GM23338 (cell line): ENCODE data around the gene CAPZB. TPM values are rescaled to one million over a fixed set of nuclear protein-coding genes. Genes with fewer than 3 reads are reported as not detected.

Experiments
- ATAC-seq: fragments of 200-7000 bp; cut with Tn5 transposase; 3 replicates; pipeline ENCODE4 v1.9.1; 2020
- DNase-seq: peaks from one replicate; pipeline ENCODE4 v3.0.0-alpha.2; 2015; ENCODE audit warnings: low spot score
- H2AFZ ChIP-seq: fragments of 200-600 bp; sonication (generic); 2 replicates; pipeline ENCODE4 v1.8.0; 2016; ENCODE audit warnings: antibody characterized with exemption, mild to moderate bottlenecking, moderate library complexity
- H3F3A ChIP-seq: fragments of 200-600 bp; sonication (generic); replicated peaks from 2 replicates; pipeline ENCODE4 v1.8.0; 2017; ENCODE audit warnings: antibody characterized with exemption, mixed run types, low read depth
- H3K27ac ChIP-seq: fragments of 200-600 bp; sonication (generic); 2 replicates; pipeline ENCODE4 v1.6.1; 2016; ENCODE audit warnings: low read depth
- H3K27me3 ChIP-seq: fragments of 200-600 bp; sonication (generic); 2 replicates; pipeline ENCODE4 v1.8.0; 2016; ENCODE audit warnings: mild to moderate bottlenecking, mixed run types, moderate library complexity; ENCODE audit not compliant: insufficient read depth
- H3K36me3 ChIP-seq: fragments of 200-600 bp; sonication (generic); 2 replicates; pipeline ENCODE4 v1.8.0; 2016; ENCODE audit warnings: mild to moderate bottlenecking; ENCODE audit not compliant: insufficient read depth
- H3K4me1 ChIP-seq: fragments of 200-600 bp; sonication (generic); 2 replicates; pipeline ENCODE4 v1.8.0; 2016; ENCODE audit warnings: mild to moderate bottlenecking, moderate library complexity; ENCODE audit not compliant: insufficient read depth
- H3K4me2 ChIP-seq: fragments of 200-600 bp; sonication (generic); 2 replicates; pipeline ENCODE4 v1.7.1; 2017; ENCODE audit warnings: mixed run types
- H3K4me3 ChIP-seq: fragments of 200-600 bp; sonication (generic); 2 replicates; pipeline ENCODE4 v1.6.1; 2016; ENCODE audit warnings: mixed run types
- H3K79me2 ChIP-seq: fragments of 200-600 bp; sonication (generic); replicated peaks from 2 replicates; pipeline ENCODE4 v1.8.0; 2017; ENCODE audit warnings: mild to moderate bottlenecking; ENCODE audit not compliant: insufficient read depth
- H3K9me2 ChIP-seq: fragments of 200-600 bp; sonication (generic); 2 replicates; pipeline ENCODE4 v1.8.0; 2017; ENCODE audit not compliant: insufficient read depth
- H4K20me1 ChIP-seq: fragments of 200-600 bp; sonication (generic); replicated peaks from 2 replicates; pipeline ENCODE4 v1.8.0; 2017; ENCODE audit warnings: mild to moderate bottlenecking; ENCODE audit not compliant: insufficient read depth
- H3K27ac Mint-ChIP-seq: 2 replicates; pipeline ENCODE4 v1.8.0; 2020; ENCODE audit warnings: inconsistent platforms, mild to moderate bottlenecking, moderate library complexity, mixed read lengths
- H3K27me3 Mint-ChIP-seq: 3 replicates; pipeline ENCODE4 v1.8.0; 2022; ENCODE audit warnings: low read depth, mild to moderate bottlenecking, moderate library complexity, mixed read lengths, inconsistent platforms; ENCODE audit not compliant: insufficient read depth, poor library complexity
- H3K36me3 Mint-ChIP-seq: 3 replicates; pipeline ENCODE4 v1.8.0; 2021; ENCODE audit warnings: low read depth, mild to moderate bottlenecking, inconsistent platforms, moderate library complexity, mixed read lengths
- H3K4me1 Mint-ChIP-seq: 3 replicates; pipeline ENCODE4 v1.8.0; 2020; ENCODE audit warnings: mild to moderate bottlenecking, inconsistent platforms, mixed read lengths
- H3K4me3 Mint-ChIP-seq: 3 replicates; pipeline ENCODE4 v1.8.0; 2021; ENCODE audit warnings: moderate library complexity, mild to moderate bottlenecking, inconsistent platforms, mixed read lengths
- H3K9me3 Mint-ChIP-seq: 3 replicates; pipeline ENCODE4 v1.8.0; 2020; ENCODE audit warnings: moderate library complexity, mild to moderate bottlenecking, inconsistent platforms, mixed read lengths
- CREB1 ChIP-seq: fragments of 250-450 bp; sonication (Bioruptor Pico); IDR thresholded peaks from 2 replicates; pipeline ENCODE4 v1.5.0; 2020; ENCODE audit warnings: low read depth, mild to moderate bottlenecking, moderate library complexity
- EZH2 ChIP-seq: fragments of 200-600 bp; sonication (generic); IDR thresholded peaks from one replicate; pipeline ENCODE4 v1.8.0; 2017; ENCODE audit warnings: antibody characterized with exemption, mild to moderate bottlenecking, low read depth; ENCODE audit not compliant: unreplicated experiment
- EZH2phosphoT487 ChIP-seq: fragments of 200-600 bp; sonication (generic); IDR thresholded peaks from one replicate; pipeline ENCODE4 v1.8.1; 2018; ENCODE audit warnings: antibody characterized with exemption; ENCODE audit not compliant: unreplicated experiment
- JUNB ChIP-seq: IDR thresholded peaks from one replicate; pipeline ENCODE4 v1.6.1; 2016; ENCODE audit warnings: antibody characterized with exemption; ENCODE audit not compliant: unreplicated experiment
- NANOG ChIP-seq: IDR thresholded peaks from 2 replicates; pipeline ENCODE4 v1.6.1; 2016; ENCODE audit warnings: antibody characterized with exemption, borderline replicate concordance
- ZNF114 ChIP-seq: fragments of 250-450 bp; sonication (Bioruptor Pico); IDR thresholded peaks from 2 replicates; pipeline ENCODE4 v1.5.0; 2020; ENCODE audit warnings: mild to moderate bottlenecking, moderate library complexity
- ZNF331 ChIP-seq: fragments of 250-450 bp; sonication (Bioruptor Pico); IDR thresholded peaks from 2 replicates; pipeline ENCODE4 v1.5.0; 2020; ENCODE audit warnings: low read depth, mild to moderate bottlenecking, moderate library complexity
- polyA plus RNA-seq: library from polyadenylated mRNA; unstranded; fragments of >200 nt; fragmentation: Nextera tagmentation; extraction: Ambion mirVana; gene quantifications from 2 replicates; pipeline ENCODE4 v1.2.1, GENCODE V29; 2016
- total RNA-seq: library from RNA; depleted of rRNA; stranded (reverse); fragments of >200 nt; shearing (Covaris generic); gene quantifications from 2 replicates; pipeline ENCODE4 v1.2.3, GENCODE V29; 2014
- TF ChIP-seq, protein P1 (sequence below), 2 experiments: fragments of 200-600 bp in 1 of 2; sonication (generic) in 1 of 2; conservative IDR thresholded peaks; 2 replicates each; pipeline versions ENCODE4 v1.5.1 to v1.6.1; 2016 to 2017; ENCODE audit warnings: antibody characterized with exemption in 2 of 2, low read depth in 2 of 2, mild to moderate bottlenecking in 2 of 2, moderate library complexity in 1 of 2
- TF ChIP-seq, protein P2 (sequence below): IDR thresholded peaks from 2 replicates; pipeline ENCODE4 v1.6.1; 2016; ENCODE audit warnings: antibody characterized with exemption
- TF ChIP-seq, protein P3 (sequence below): fragments of 250-450 bp; sonication (Bioruptor Pico); IDR thresholded peaks from 2 replicates; pipeline ENCODE4 v1.5.0; 2020; ENCODE audit warnings: mild to moderate bottlenecking, moderate library complexity

Gene CAPZB
- total and polyA plus RNA-seq, 2 experiments from 2014 or later, result 195 to 348 TPM

- TF ChIP-seq, protein P1, sequence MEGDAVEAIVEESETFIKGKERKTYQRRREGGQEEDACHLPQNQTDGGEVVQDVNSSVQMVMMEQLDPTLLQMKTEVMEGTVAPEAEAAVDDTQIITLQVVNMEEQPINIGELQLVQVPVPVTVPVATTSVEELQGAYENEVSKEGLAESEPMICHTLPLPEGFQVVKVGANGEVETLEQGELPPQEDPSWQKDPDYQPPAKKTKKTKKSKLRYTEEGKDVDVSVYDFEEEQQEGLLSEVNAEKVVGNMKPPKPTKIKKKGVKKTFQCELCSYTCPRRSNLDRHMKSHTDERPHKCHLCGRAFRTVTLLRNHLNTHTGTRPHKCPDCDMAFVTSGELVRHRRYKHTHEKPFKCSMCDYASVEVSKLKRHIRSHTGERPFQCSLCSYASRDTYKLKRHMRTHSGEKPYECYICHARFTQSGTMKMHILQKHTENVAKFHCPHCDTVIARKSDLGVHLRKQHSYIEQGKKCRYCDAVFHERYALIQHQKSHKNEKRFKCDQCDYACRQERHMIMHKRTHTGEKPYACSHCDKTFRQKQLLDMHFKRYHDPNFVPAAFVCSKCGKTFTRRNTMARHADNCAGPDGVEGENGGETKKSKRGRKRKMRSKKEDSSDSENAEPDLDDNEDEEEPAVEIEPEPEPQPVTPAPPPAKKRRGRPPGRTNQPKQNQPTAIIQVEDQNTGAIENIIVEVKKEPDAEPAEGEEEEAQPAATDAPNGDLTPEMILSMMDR (conservative IDR thresholded peaks at IDR 0.05; ENCODE audit: low read depth in 2 of 2), result no peak
- TF ChIP-seq, protein P2, sequence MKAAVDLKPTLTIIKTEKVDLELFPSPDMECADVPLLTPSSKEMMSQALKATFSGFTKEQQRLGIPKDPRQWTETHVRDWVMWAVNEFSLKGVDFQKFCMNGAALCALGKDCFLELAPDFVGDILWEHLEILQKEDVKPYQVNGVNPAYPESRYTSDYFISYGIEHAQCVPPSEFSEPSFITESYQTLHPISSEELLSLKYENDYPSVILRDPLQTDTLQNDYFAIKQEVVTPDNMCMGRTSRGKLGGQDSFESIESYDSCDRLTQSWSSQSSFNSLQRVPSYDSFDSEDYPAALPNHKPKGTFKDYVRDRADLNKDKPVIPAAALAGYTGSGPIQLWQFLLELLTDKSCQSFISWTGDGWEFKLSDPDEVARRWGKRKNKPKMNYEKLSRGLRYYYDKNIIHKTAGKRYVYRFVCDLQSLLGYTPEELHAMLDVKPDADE, result no peak
- TF ChIP-seq NANOG, result no peak
- TF ChIP-seq EZH2phosphoT487, result no peak
- no peak for TF ChIP-seq ZNF114 (CRISPR knock-in tag)
Observed at GRCh38 chr1:19435851-19436455, 49.4 kb downstream of the CAPZB start (continued).

DNA sequence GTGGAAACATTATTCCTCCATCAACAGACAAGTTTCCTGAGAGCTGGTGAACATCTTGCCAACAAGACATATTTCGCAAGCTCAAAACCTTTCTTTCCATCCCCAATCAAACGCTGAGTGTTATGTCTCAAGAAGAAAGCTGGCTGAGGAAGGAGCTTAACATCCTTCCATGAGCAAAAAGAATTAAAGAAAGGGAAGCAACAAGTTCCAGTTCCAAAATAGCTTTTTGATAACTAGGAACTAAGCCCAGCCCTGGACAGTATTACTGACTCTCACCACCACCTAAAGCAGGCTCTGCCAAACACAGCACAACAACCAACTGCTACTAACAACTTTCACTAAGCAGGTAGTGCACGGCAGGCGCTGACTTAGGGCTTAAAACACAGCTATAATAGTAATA is 50.2 kb downstream of the CAPZB start:
- no peak for DNase-seq
- peaks cover 33% of the 10 kb centered on the region for H3K4me1 Mint-ChIP-seq
- no peak overlapping the region for H3K4me3 ChIP-seq
- no peak overlapping the region for H3K4me3 Mint-ChIP-seq
- H3K36me3 ChIP-seq, result no peaks in the 10 kb centered on the region
- H3K27ac Mint-ChIP-seq, result no peak overlapping the region
- H3K79me2 ChIP-seq, result peaks cover 100% of the 10 kb centered on the region
- no peak overlapping the region for H3K4me2 ChIP-seq
- H2AFZ ChIP-seq, result no peak overlapping the region
- 0 out of 2 replicates have a peak overlapping the region, but pooled peaks have one; percentile 32 for H3K27ac ChIP-seq
- H3K36me3 Mint-ChIP-seq, result peaks cover 14% of the 10 kb centered on the region; the same call in 2 of the 3 replicates
- no peaks in the 10 kb centered on the region for H3K27me3 ChIP-seq
- no peaks in the 10 kb centered on the region for H3K9me3 Mint-ChIP-seq
- 0 out of 2 replicates have a peak, but pooled peaks cover 8% of the 10 kb centered on the region for H3F3A ChIP-seq
- no peak for ATAC-seq
- H3K4me1 ChIP-seq, result peaks cover 11% of the 10 kb centered on the region
- no peaks in the 10 kb centered on the region for H3K9me2 ChIP-seq
- H3K27me3 Mint-ChIP-seq, result peaks cover 9% of the 10 kb centered on the region
- peaks cover 88% of the 10 kb centered on the region for H4K20me1 ChIP-seq
- TF ChIP-seq NANOG, result no peak
- no peak for TF ChIP-seq EZH2phosphoT487
- no peak for TF ChIP-seq ZNF331 (CRISPR knock-in tag)
- no peak for TF ChIP-seq EZH2
- TF ChIP-seq JUNB, result no peak
- TF ChIP-seq, protein P1 (conservative IDR thresholded peaks at IDR 0.05; ENCODE audit: low read depth in 2 of 2), result no peak
- no peak for TF ChIP-seq CREB1 (CRISPR knock-in tag)
- TF ChIP-seq, protein P3, sequence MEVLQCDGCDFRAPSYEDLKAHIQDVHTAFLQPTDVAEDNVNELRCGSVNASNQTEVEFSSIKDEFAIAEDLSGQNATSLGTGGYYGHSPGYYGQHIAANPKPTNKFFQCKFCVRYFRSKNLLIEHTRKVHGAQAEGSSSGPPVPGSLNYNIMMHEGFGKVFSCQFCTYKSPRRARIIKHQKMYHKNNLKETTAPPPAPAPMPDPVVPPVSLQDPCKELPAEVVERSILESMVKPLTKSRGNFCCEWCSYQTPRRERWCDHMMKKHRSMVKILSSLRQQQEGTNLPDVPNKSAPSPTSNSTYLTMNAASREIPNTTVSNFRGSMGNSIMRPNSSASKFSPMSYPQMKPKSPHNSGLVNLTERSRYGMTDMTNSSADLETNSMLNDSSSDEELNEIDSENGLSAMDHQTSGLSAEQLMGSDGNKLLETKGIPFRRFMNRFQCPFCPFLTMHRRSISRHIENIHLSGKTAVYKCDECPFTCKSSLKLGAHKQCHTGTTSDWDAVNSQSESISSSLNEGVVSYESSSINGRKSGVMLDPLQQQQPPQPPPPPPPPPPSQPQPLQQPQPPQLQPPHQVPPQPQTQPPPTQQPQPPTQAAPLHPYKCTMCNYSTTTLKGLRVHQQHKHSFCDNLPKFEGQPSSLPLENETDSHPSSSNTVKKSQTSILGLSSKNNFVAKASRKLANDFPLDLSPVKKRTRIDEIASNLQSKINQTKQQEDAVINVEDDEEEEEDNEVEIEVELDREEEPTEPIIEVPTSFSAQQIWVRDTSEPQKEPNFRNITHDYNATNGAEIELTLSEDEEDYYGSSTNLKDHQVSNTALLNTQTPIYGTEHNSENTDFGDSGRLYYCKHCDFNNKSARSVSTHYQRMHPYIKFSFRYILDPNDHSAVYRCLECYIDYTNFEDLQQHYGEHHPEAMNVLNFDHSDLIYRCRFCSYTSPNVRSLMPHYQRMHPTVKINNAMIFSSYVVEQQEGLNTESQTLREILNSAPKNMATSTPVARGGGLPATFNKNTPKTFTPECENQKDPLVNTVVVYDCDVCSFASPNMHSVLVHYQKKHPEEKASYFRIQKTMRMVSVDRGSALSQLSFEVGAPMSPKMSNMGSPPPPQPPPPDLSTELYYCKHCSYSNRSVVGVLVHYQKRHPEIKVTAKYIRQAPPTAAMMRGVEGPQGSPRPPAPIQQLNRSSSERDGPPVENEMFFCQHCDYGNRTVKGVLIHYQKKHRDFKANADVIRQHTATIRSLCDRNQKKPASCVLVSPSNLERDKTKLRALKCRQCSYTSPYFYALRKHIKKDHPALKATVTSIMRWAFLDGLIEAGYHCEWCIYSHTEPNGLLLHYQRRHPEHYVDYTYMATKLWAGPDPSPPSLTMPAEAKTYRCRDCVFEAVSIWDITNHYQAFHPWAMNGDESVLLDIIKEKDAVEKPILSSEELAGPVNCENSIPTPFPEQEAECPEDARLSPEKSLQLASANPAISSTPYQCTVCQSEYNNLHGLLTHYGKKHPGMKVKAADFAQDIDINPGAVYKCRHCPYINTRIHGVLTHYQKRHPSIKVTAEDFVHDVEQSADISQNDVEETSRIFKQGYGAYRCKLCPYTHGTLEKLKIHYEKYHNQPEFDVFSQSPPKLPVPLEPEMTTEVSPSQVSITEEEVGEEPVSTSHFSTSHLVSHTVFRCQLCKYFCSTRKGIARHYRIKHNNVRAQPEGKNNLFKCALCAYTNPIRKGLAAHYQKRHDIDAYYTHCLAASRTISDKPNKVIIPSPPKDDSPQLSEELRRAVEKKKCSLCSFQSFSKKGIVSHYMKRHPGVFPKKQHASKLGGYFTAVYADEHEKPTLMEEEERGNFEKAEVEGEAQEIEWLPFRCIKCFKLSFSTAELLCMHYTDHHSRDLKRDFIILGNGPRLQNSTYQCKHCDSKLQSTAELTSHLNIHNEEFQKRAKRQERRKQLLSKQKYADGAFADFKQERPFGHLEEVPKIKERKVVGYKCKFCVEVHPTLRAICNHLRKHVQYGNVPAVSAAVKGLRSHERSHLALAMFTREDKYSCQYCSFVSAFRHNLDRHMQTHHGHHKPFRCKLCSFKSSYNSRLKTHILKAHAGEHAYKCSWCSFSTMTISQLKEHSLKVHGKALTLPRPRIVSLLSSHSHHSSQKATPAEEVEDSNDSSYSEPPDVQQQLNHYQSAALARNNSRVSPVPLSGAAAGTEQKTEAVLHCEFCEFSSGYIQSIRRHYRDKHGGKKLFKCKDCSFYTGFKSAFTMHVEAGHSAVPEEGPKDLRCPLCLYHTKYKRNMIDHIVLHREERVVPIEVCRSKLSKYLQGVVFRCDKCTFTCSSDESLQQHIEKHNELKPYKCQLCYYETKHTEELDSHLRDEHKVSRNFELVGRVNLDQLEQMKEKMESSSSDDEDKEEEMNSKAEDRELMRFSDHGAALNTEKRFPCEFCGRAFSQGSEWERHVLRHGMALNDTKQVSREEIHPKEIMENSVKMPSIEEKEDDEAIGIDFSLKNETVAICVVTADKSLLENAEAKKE, result no peak
- TF ChIP-seq, protein P2, result no peak
